ES-I3 (cell line): ENCODE results near the gene TXNRD1.

Experiments
- H3K36me3 ChIP-seq: 2 replicates; pipeline ENCODE4 v1.6.1; 2013; ENCODE audit warnings: mild to moderate bottlenecking, low read length, control low read depth, moderate library complexity; ENCODE audit not compliant: insufficient read depth
- H3K4me1 ChIP-seq: 2 replicates; pipeline ENCODE4 v1.6.1; 2013; ENCODE audit warnings: mild to moderate bottlenecking, control low read depth, low read length; ENCODE audit not compliant: insufficient read depth
- H3K9ac ChIP-seq: 2 replicates; pipeline ENCODE4 v1.6.1; 2013; ENCODE audit warnings: low read depth, mild to moderate bottlenecking, low read length, moderate library complexity
- H3K9me3 ChIP-seq: 2 replicates; pipeline ENCODE4 v1.6.1; 2013; ENCODE audit warnings: mild to moderate bottlenecking, low read length, moderate library complexity; ENCODE audit not compliant: control insufficient read depth, insufficient read depth

The TXNRD1 gene

GRCh38 chr12:104182144-104182543 is 33.4 kb upstream of the TXNRD1 start:
- Histone ChIP-seq H3K9me3 (peaks cover 11% of the 10 kb centered on the region), H3K36me3 (no peaks in the 10 kb centered on the region), H3K4me1 (no peaks in the 10 kb centered on the region), H3K9ac (no peak overlapping the region)

- H3K36me3 ChIP-seq = no peaks in the 10 kb centered on the region
- H3K9ac ChIP-seq = no peak overlapping the region
- no peaks in the 10 kb centered on the region for H3K4me1 ChIP-seq
- H3K9me3 ChIP-seq = peaks cover 11% of the 10 kb centered on the region
Measured at GRCh38 chr12:104182621-104183378, 32.8 kb upstream of the TXNRD1 start.

- H3K9ac ChIP-seq = no peak overlapping the region
- no peaks in the 10 kb centered on the region for H3K36me3 ChIP-seq
- no peaks in the 10 kb centered on the region for H3K4me1 ChIP-seq
- peaks cover 11% of the 10 kb centered on the region for H3K9me3 ChIP-seq
Measured at GRCh38 chr12:104183443-104183842, 32.1 kb upstream of the TXNRD1 start.

GRCh38 chr12:104187446-104188155 is 28.0 kb upstream of the TXNRD1 start:
- Histone ChIP-seq H3K9ac (no peak overlapping the region), H3K9me3 (peaks cover 11% of the 10 kb centered on the region), H3K4me1 (no peaks in the 10 kb centered on the region), H3K36me3 (no peaks in the 10 kb centered on the region)

GRCh38 chr12:104188534-104188933 is 27.0 kb upstream of the TXNRD1 start:
- H3K9ac ChIP-seq = no peak overlapping the region
- no peaks in the 10 kb centered on the region for H3K36me3 ChIP-seq
- peaks cover 11% of the 10 kb centered on the region for H3K9me3 ChIP-seq
- no peaks in the 10 kb centered on the region for H3K4me1 ChIP-seq

- Histone ChIP-seq H3K9ac (no peak overlapping the region), H3K9me3 (no peaks in the 10 kb centered on the region; the same call in 1 of the 2 replicates), H3K4me1 (no peaks in the 10 kb centered on the region), H3K36me3 (no peaks in the 10 kb centered on the region)
Measured at GRCh38 chr12:104189915-104190555, 25.5 kb upstream of the TXNRD1 start.

GRCh38 chr12:104190641-104191176 is 24.9 kb upstream of the TXNRD1 start:
- Histone ChIP-seq H3K9ac (no peak overlapping the region), H3K9me3 (no peaks in the 10 kb centered on the region; the same call in 1 of the 2 replicates), H3K4me1 (no peaks in the 10 kb centered on the region)

GRCh38 chr12:104197264-104197663 is 18.3 kb upstream of the TXNRD1 start:
- no peak overlapping the region for H3K9ac ChIP-seq
- H3K36me3 ChIP-seq = no peaks in the 10 kb centered on the region
- H3K4me1 ChIP-seq = no peaks in the 10 kb centered on the region
- peaks cover 9% of the 10 kb centered on the region; the same call in 1 of the 2 replicates for H3K9me3 ChIP-seq

More at GRCh38 chr12:104190641-104191176, 24.9 kb upstream of the TXNRD1 start:
- no peaks in the 10 kb centered on the region for H3K36me3 ChIP-seq

- H3K36me3 ChIP-seq = no peaks in the 10 kb centered on the region
- H3K4me1 ChIP-seq = no peaks in the 10 kb centered on the region
- peaks cover 9% of the 10 kb centered on the region; the same call in 1 of the 2 replicates for H3K9me3 ChIP-seq
Measured at GRCh38 chr12:104199964-104200363, 15.6 kb upstream of the TXNRD1 start.

GRCh38 chr12:104201238-104202001 is 14.2 kb upstream of the TXNRD1 start:
- Histone ChIP-seq H3K9me3 (peaks cover 9% of the 10 kb centered on the region; the same call in 1 of the 2 replicates), H3K4me1 (no peaks in the 10 kb centered on the region), H3K9ac (no peak overlapping the region), H3K36me3 (no peaks in the 10 kb centered on the region)

More at GRCh38 chr12:104199964-104200363, 15.6 kb upstream of the TXNRD1 start:
- no peak overlapping the region for H3K9ac ChIP-seq

GRCh38 chr12:104204690-104205480 is 10.7 kb upstream of the TXNRD1 start:
- H3K9ac ChIP-seq = no peak overlapping the region
- peaks cover 4% of the 10 kb centered on the region; the same call in 1 of the 2 replicates for H3K9me3 ChIP-seq
- H3K36me3 ChIP-seq = no peaks in the 10 kb centered on the region
- H3K4me1 ChIP-seq = no peaks in the 10 kb centered on the region

- Histone ChIP-seq H3K36me3 (no peaks in the 10 kb centered on the region), H3K9me3 (no peaks in the 10 kb centered on the region), H3K9ac (no peak overlapping the region), H3K4me1 (no peaks in the 10 kb centered on the region)
Measured at GRCh38 chr12:104207416-104208205, 8.0 kb upstream of the TXNRD1 start.

GRCh38 chr12:104212516-104212915 is 3.1 kb upstream of the TXNRD1 start:
- H3K9ac ChIP-seq = no peak overlapping the region
- no peaks in the 10 kb centered on the region for H3K36me3 ChIP-seq
- H3K4me1 ChIP-seq = no peaks in the 10 kb centered on the region
- H3K9me3 ChIP-seq = no peaks in the 10 kb centered on the region
